Psoas muscle (tissue), 8 donors: ENCODE data around the gene CD1B. TPM values are rescaled to one million over a fixed set of nuclear protein-coding genes. Genes with fewer than 3 reads are reported as not detected.

Source experiments
- ATAC-seq, 4 donors: fragments of 200-7000 bp; cut with Tn5 transposase; one replicate each; pipeline ENCODE4 v1.9.1; 2020; ENCODE audit warnings: moderate library complexity in 3 of 4, mild to moderate bottlenecking in 2 of 4
- DNase-seq, 2 donors: peaks; one replicate each; pipeline ENCODE4 v3.0.0-alpha.2; 2020
- H3K27ac ChIP-seq: fragments of 200-600 bp; one replicate; pipeline ENCODE4 v1.8.0; 2022
- H3K27me3 ChIP-seq, 3 donors: fragments of 200-600 bp in 1 of 3; one replicate each; pipeline versions ENCODE4 v1.6.1 to v1.8.0; 2013 to 2022; ENCODE audit warnings: low read length in 2 of 3, mild to moderate bottlenecking in 2 of 3, moderate library complexity in 1 of 3; ENCODE audit not compliant: insufficient read depth in 3 of 3
- H3K36me3 ChIP-seq, 2 donors: fragments of 200-600 bp in 1 of 2; one replicate each; pipeline versions ENCODE4 v1.6.1 to v1.8.0; 2013 to 2022; ENCODE audit warnings: low read depth in 1 of 2, mild to moderate bottlenecking in 1 of 2, moderate library complexity in 1 of 2; ENCODE audit not compliant: insufficient read depth in 1 of 2
- H3K4me1 ChIP-seq: fragments of 200-600 bp; one replicate; pipeline ENCODE4 v1.8.0; 2022
- H3K4me3 ChIP-seq: fragments of 200-600 bp; one replicate; pipeline ENCODE4 v1.8.0; 2022; ENCODE audit warnings: mild to moderate bottlenecking
- H3K9me3 ChIP-seq: fragments of 200-600 bp; one replicate; pipeline ENCODE4 v1.8.0; 2022
- WGBS, 3 donors: extraction: QIAGEN DNeasy Blood & Tissue Kit; methylation state at CpG; one replicate each; pipeline versions ENCODE4 v1.1.6 to v1.1.7; 2013; 5-methylcytosine and 5-hydroxymethylcytosine counted together
- intact Hi-C, 2 donors: fragments of 100-400 bp; cut with DNase I; formaldehyde crosslinking; loops; one replicate each; pipeline versions ENCODE4 v1.11.0 to v1.14.2; 2022
- polyA plus RNA-seq, 3 donors: library from polyadenylated mRNA; stranded (reverse); fragments of 200-250 nt; gene quantifications; one replicate each; pipeline ENCODE4 v1.2.3, GENCODE V29; 2013
- total RNA-seq, 4 donors: library from RNA; stranded (reverse); fragmentation: NEBNext Ultra II Directional in 2 of 4; extraction: Animal tissue kit (Norgen Biotek cat#: 25700) in 2 of 4; gene quantifications; one replicate each; pipeline versions ENCODE4 v1.2.1 to v1.2.4, GENCODE V29; 2021 to 2023
- TF ChIP-seq, protein P1 (sequence below): fragments of 200-600 bp; IDR thresholded peaks from one replicate; pipeline ENCODE4 v1.8.0; 2022; ENCODE audit warnings: antibody characterized with exemption
- donor health status: healthy with polysubstance abuse.
- donor health status: DM: no; HTN: no; CAD: no; lungs with moderate emphysema.
- donor health status: Bipolar disorder and iron deficiency.
- donor health status: healthy.
- donor health status: DM: yes; HTN: yes; CAD: no.
- donor health status: DM: no; HTN: no; CAD: no.
- donor health status: DM: no; HTN: no; CAD: no.
- donor health status: DM: yes; HTN: yes; CAD: no.

The CD1B gene
- total and polyA plus RNA-seq, 7 donors: 0.03 TPM; not detected in 6

DNA sequence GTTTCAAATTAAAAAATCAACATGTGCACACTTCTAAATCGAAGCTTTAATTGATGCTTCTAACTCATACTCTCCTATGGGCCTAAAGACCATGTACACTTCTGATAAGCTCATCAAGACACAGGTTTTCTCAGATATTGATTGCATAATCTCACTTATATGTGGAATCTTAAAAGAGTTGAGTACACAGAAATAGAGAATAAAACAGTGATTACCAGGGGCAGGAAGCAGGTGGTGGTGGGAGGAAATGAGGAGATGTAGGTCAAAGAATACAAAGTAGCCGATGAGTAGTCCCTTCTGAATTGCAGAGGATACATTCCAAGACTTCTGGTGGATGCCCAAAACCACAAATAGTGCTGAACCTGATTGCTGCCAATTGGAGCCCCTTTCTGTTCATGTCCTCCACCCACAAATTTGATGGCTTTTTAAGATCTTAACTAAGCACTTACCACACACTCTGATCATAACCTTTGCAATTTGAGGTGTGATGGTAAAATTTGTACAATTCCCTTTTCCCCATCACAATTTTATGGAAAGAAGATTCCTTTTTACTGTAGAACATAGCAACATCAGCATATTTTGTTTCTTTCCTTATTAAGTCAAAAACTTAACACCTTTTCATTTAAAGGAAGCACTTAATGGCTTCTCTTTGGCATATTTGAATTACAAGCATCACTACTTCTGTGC lies 3.3 kb upstream of the CD1B start:
- H3K9me3 ChIP-seq: peaks cover 5% of the 10 kb centered on the region
- intact Hi-C loops: no loop called here
- no peaks in the 10 kb centered on the region for H3K4me1 ChIP-seq
- ATAC-seq (no peak), DNase-seq (no peak)
- H3K36me3 ChIP-seq: no peaks in the 10 kb centered on the region
- no peaks in the 10 kb centered on the region for H3K27me3 ChIP-seq
- no peak overlapping the region for H3K4me3 ChIP-seq
- 41 to 55% (median 44%) methylated on average over 2 of the region's 2 CpGs for WGBS, 3 donors
- TF ChIP-seq, protein P1, sequence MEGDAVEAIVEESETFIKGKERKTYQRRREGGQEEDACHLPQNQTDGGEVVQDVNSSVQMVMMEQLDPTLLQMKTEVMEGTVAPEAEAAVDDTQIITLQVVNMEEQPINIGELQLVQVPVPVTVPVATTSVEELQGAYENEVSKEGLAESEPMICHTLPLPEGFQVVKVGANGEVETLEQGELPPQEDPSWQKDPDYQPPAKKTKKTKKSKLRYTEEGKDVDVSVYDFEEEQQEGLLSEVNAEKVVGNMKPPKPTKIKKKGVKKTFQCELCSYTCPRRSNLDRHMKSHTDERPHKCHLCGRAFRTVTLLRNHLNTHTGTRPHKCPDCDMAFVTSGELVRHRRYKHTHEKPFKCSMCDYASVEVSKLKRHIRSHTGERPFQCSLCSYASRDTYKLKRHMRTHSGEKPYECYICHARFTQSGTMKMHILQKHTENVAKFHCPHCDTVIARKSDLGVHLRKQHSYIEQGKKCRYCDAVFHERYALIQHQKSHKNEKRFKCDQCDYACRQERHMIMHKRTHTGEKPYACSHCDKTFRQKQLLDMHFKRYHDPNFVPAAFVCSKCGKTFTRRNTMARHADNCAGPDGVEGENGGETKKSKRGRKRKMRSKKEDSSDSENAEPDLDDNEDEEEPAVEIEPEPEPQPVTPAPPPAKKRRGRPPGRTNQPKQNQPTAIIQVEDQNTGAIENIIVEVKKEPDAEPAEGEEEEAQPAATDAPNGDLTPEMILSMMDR: no peak
- H3K27ac ChIP-seq: no peak overlapping the region

DNA sequence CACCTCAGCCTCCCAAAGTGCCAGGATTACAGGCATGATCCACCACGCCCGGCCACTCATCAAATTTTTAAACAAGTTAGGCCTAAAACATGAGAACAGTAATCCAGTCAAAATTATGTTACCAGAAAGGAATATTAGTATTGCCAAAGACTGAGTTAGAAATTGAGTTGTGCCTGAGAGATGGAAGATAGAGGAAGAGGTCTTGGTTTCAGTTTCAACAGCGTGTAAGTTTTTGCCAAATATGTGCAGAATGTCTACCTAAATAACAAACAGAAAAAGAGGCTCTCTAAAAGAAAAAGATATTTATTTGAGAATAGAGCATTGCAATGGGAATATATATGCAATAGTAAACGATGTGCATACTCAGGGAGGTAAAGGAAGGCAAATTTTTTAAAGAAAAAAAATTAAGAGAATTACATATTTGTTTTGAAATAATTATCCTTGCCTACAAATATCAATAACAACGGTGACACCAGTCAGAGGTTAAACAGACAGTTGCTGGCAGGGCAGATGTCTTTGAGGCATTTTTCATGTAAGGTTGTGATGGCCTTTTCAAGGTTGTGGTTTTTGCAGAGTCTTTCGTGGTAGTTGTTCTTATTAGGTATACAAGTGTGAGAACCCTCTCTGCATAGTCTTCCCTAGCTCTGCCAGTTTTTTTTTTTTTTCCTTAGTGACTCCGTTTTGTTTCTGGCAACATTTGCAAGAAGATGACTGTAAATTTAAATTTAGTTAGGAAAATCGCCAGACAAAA lies 2.2 kb upstream of the CD1B start:
- no peak for DNase-seq
- no peaks in the 10 kb centered on the region for H3K27me3 ChIP-seq
- H3K27ac ChIP-seq: no peak overlapping the region
- no peak overlapping the region for H3K4me3 ChIP-seq
- intact Hi-C loops: no loop called here
- ATAC-seq: no peak
- H3K4me1 ChIP-seq: no peaks in the 10 kb centered on the region
- no peaks in the 10 kb centered on the region for H3K9me3 ChIP-seq
- TF ChIP-seq, protein P1: no peak
- 62 to 69% (median 68%) methylated on average over 8 of the region's 8 CpGs for WGBS, 3 donors
- H3K36me3 ChIP-seq: no peaks in the 10 kb centered on the region

DNA sequence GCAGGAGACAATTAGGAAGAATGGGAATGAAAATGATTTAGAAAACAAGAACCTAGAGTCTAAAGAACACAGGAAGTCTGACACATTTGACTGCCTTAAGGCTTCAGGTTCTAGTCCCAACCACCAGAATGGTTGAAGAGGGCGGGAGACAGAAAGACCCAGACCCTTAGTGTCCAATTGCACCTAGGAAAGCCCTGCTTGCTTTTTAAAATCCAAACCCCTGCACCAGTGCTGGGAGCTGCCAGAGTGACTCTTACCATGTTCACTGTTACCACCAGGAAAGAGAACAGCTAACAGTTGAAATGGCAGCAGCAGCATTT lies 265 bp downstream of the CD1B start:
- DNase-seq (no peak), ATAC-seq (no peak)
- Histone ChIP-seq H3K27me3 (no peaks in the 10 kb centered on the region), H3K27ac (no peak overlapping the region), H3K4me1 (no peaks in the 10 kb centered on the region), H3K9me3 (peaks cover 2% of the 10 kb centered on the region), H3K4me3 (no peak overlapping the region), H3K36me3 (no peaks in the 10 kb centered on the region)
- TF ChIP-seq, protein P1: no peak
- intact Hi-C loops: no loop called here
- 67 to 83% (median 68%) methylated on average over 1 of the region's 1 CpG for WGBS, 3 donors

DNA sequence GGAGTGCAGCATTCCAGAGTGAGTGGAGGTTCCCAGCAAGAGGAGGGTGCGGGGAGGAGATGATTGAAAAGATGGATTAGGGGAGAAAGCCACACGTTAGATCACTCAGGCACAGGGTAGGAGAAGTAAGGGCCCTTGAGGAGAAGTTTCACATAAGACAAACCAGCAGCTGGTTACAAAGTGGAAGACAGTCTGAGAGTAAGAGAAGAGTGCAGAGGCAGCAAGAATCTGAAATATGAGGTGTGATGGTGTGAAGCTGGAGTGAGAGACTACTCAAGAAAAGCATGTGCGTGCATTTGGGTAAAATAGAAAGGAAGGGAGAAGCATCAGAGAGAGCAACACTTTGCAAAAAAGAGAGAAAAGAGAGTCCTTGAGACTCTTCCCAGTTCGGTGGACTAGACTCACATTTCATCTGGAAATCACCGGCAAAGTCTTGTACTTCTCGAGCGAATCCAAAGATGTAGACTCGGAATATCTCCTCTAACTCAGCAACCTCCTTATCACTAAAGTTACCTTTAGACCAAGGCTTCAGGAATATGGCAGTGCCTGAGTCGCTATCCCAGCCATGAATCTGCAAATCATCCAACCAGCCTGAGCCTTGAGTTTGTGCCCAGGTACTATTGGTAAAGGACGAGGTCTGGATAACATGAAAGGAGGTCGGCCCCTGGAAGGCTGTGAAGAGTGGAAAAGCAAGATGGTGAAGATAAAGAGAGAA lies 783 bp downstream of the CD1B start:
- TF ChIP-seq, protein P1: no peak
- no peak overlapping the region for H3K27ac ChIP-seq
- 78 to 79% (median 78%) methylated on average over 11 of the region's 11 CpGs for WGBS, 3 donors
- no peaks in the 10 kb centered on the region for H3K36me3 ChIP-seq
- H3K4me1 ChIP-seq: no peaks in the 10 kb centered on the region
- H3K4me3 ChIP-seq: no peak overlapping the region
- H3K27me3 ChIP-seq: no peaks in the 10 kb centered on the region
- DNase-seq: no peak
- no peak for ATAC-seq
- peaks cover 2% of the 10 kb centered on the region for H3K9me3 ChIP-seq
- intact Hi-C loops: no loop called here
